Bladder microvascular endothelial cell (primary cell): ENCODE data around the gene TRMT2B. TPM values are rescaled to one million over a fixed set of nuclear protein-coding genes. Genes with fewer than 3 reads are reported as not detected.

Experiments
- total RNA-seq: library from RNA; depleted of rRNA; stranded (reverse); fragments of >200 nt; gene quantifications from 2 replicates; pipeline ENCODE4 v1.2.3, GENCODE V29; 2014

Gene TRMT2B, protein sequence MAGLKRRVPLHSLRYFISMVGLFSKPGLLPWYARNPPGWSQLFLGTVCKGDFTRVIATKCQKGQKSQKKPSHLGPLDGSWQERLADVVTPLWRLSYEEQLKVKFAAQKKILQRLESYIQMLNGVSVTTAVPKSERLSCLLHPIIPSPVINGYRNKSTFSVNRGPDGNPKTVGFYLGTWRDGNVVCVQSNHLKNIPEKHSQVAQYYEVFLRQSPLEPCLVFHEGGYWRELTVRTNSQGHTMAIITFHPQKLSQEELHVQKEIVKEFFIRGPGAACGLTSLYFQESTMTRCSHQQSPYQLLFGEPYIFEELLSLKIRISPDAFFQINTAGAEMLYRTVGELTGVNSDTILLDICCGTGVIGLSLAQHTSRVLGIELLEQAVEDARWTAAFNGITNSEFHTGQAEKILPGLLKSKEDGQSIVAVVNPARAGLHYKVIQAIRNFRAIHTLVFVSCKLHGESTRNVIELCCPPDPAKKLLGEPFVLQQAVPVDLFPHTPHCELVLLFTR
- 10.4 and 17.5 TPM in 2 replicates for total RNA-seq

DNA sequence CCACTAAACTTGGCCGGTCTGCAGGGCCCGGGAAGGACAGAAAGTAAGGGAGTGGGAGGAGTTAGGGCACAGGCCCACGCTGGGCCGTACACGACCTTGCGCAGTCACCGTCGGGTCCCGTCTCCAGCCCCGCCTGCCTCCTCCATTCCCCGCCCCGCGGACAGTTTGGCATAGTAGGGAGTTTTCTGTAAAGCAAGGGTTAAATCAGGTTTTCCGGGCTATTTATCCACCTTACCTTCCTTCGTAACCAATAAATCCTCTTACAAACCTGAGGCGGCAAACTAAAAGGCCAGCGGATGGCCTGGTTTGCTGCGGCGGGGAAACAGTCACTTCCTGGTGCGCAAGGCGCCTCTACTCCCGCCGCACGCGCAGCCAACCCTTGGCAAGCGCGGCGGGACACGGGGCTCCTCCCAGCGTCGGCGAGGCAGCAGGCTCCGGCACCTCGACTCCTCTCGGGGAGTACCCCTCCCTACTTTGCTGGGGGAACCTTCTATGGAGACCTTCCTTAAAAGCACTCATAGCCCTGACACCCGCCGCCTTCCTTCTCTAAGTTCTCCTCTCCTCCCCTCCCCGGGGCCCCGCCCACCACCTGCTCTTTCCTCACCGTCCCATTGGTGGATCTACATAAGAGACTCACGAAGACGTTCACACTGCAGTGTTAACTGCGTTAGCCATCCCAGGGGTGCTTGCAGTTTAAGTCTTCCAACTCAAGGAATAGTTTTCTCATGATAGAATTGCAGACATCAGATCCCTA is at the start of gene TRMT2B:
Gene TRMT2B (minus strand): TSS at position 563 of the 754 bp plus-strand sequence. CDS start 9,822 bp downstream, outside the sequence.

GRCh38 chrX:101097546-101098453 is 45.9 kb upstream of the TRMT2B start, which contains the start of gene CENPI:
TSS of gene CENPI (plus strand) at chrX:101098204. CDS start at chrX:101101071, 2,867 bp downstream.

DNA sequence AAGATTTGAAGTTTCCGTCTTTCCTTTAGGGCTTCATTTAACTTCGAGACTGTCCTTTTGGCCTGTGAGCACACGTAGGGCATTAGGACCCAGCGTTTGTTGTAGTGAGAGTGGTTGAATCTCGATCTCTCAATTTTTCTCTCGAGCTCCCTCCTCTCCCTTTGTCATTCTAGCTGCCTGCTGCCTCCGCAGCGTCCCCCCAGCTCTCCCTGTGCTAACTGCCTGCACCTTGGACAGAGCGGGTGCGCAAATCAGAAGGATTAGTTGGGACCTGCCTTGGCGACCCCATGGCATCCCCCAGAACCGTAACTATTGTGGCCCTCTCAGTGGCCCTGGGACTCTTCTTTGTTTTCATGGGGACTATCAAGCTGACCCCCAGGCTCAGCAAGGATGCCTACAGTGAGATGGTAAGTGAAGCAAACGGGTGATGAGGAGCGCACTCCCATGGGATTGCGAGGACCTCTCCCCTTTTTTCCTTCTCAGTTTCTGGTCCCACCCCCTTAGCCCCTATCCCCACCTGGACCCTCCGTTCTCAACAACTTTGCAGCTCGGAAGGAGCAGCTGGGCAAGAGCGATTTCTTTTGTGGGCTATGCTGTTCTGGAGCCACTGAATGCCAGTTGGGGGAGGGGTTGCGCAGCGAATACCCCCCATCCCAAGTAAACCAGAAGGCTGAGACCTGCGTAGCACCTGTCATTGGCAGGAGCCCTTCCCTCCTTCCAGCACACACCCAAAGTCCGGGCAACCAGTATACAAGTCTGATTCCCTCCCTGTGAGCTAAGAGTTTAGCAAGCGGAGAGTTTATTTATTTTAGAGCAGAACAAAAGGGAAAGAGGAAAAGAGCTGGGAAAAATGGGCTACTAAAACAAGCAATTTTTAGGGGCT is 27.0 kb upstream of the TRMT2B start, which contains the start of gene TMEM35A:
Gene TMEM35A (plus strand): TSS at position 164 of the 883 bp plus-strand sequence. CDS start 124 bp downstream, at position 288.

GRCh38 chrX:100969408-100969807 is 82.5 kb downstream of the TRMT2B start, which contains the start of gene ARL13A:
TSS of gene ARL13A (plus strand) at chrX:100969708. CDS start at chrX:100973690, 3,982 bp downstream.

Other genes starting within 250 kb of the TRMT2B start
- 13.8 and 23.2 TPM in 2 replicates for gene CSTF2, start 231.7 kb downstream of the TRMT2B start, total RNA-seq
- gene NOX1, start 177.8 kb downstream of the TRMT2B start, total RNA-seq = not detected in 2 replicates
- gene XKRX, start 123.2 kb downstream of the TRMT2B start, total RNA-seq = 0.06 TPM in 1 of 2 replicates, not detected in the other
- gene ARL13A, start 82.4 kb downstream of the TRMT2B start, total RNA-seq = not detected in 2 replicates
- 0.16 and 1.3 TPM in 2 replicates for gene TMEM35A, start 26.8 kb upstream of the TRMT2B start, total RNA-seq
- 15.7 and 17.3 TPM in 2 replicates for gene CENPI, start 46.1 kb upstream of the TRMT2B start, total RNA-seq
- gene DRP2, start 167.7 kb upstream of the TRMT2B start, total RNA-seq = 0.06 TPM in 1 of 2 replicates, not detected in the other
- 0.13 and 0.32 TPM in 2 replicates for gene TAF7L, start 239.2 kb upstream of the TRMT2B start, total RNA-seq